ENCODE data around the gene ITGA7.

Gene ITGA7

GRCh38 chr12:55693323-55694187, 14.1 kb downstream of the ITGA7 start:
- Histone ChIP-seq H3K4me3 (ENCODE audit: low read depth in 1 of 2, low read length in 2 of 2) (no peak overlapping the region), H3K36me3 (ENCODE audit: control insufficient read depth in 1 of 2, insufficient read depth in 2 of 2, low read length in 2 of 2) (peaks cover 0 to 6% of the 10 kb centered on the region in 2 donors)

GRCh38 chr12:55692631-55693322, 14.9 kb downstream of the ITGA7 start:
- no peaks in the 10 kb centered on the region for H3K9me3 ChIP-seq (ENCODE audit: control insufficient read depth in 1 of 2, low read length in 2 of 2)
- no peak overlapping the region for H3K9ac ChIP-seq (ENCODE audit: low read depth in 1 of 2, low read length in 2 of 2)
- H3K27ac ChIP-seq (ENCODE audit: low read depth, low read length): no peak overlapping the region
- H3K4me1 ChIP-seq (ENCODE audit: control insufficient read depth in 1 of 2, insufficient read depth in 2 of 2, low read length in 2 of 2): no peaks in the 10 kb centered on the region
- no peaks in the 10 kb centered on the region for H3K27me3 ChIP-seq (ENCODE audit: control insufficient read depth in 1 of 2, insufficient read depth in 2 of 2, low read length in 2 of 2)
- H3K36me3 ChIP-seq (ENCODE audit: control insufficient read depth in 1 of 2, insufficient read depth in 2 of 2, low read length in 2 of 2): peaks cover 0 to 9% of the 10 kb centered on the region in 2 donors
- H3K4me3 ChIP-seq (ENCODE audit: low read depth in 1 of 2, low read length in 2 of 2): no peak overlapping the region

More at GRCh38 chr12:55693323-55694187, 14.1 kb downstream of the ITGA7 start:
- H3K27me3 ChIP-seq (ENCODE audit: control insufficient read depth in 1 of 2, insufficient read depth in 2 of 2, low read length in 2 of 2): no peaks in the 10 kb centered on the region
- H3K9me3 ChIP-seq (ENCODE audit: control insufficient read depth in 1 of 2, low read length in 2 of 2): no peaks in the 10 kb centered on the region
- H3K4me1 ChIP-seq (ENCODE audit: control insufficient read depth in 1 of 2, insufficient read depth in 2 of 2, low read length in 2 of 2): no peaks in the 10 kb centered on the region
- no peak overlapping the region for H3K27ac ChIP-seq (ENCODE audit: low read depth, low read length)
- H3K9ac ChIP-seq (ENCODE audit: low read depth in 1 of 2, low read length in 2 of 2): no peak overlapping the region

- H3K4me1 ChIP-seq (ENCODE audit: control insufficient read depth in 1 of 2, insufficient read depth in 2 of 2, low read length in 2 of 2): no peaks in the 10 kb centered on the region
- H3K9ac ChIP-seq (ENCODE audit: low read depth in 1 of 2, low read length in 2 of 2): no peak overlapping the region
- H3K4me3 ChIP-seq (ENCODE audit: low read depth in 1 of 2, low read length in 2 of 2): no peak overlapping the region
- no peaks in the 10 kb centered on the region for H3K27me3 ChIP-seq (ENCODE audit: control insufficient read depth in 1 of 2, insufficient read depth in 2 of 2, low read length in 2 of 2)
- no peak overlapping the region for H3K27ac ChIP-seq (ENCODE audit: low read depth, low read length)
- no peaks in the 10 kb centered on the region for H3K9me3 ChIP-seq (ENCODE audit: control insufficient read depth in 1 of 2, low read length in 2 of 2)
- peaks cover 0 to 28% of the 10 kb centered on the region in 2 donors for H3K36me3 ChIP-seq (ENCODE audit: control insufficient read depth in 1 of 2, insufficient read depth in 2 of 2, low read length in 2 of 2)
Observed at GRCh38 chr12:55688716-55689655, 18.7 kb downstream of the ITGA7 start.

- Histone ChIP-seq H3K27me3 (ENCODE audit: control insufficient read depth in 1 of 2, insufficient read depth in 2 of 2, low read length in 2 of 2) (no peaks in the 10 kb centered on the region), H3K9me3 (ENCODE audit: control insufficient read depth in 1 of 2, low read length in 2 of 2) (no peaks in the 10 kb centered on the region), H3K27ac (ENCODE audit: low read depth, low read length) (no peak overlapping the region), H3K36me3 (ENCODE audit: control insufficient read depth in 1 of 2, insufficient read depth in 2 of 2, low read length in 2 of 2) (peaks cover 0 to 26% of the 10 kb centered on the region in 2 donors), H3K4me3 (ENCODE audit: low read depth in 1 of 2, low read length in 2 of 2) (no peak overlapping the region), H3K4me1 (ENCODE audit: control insufficient read depth in 1 of 2, insufficient read depth in 2 of 2, low read length in 2 of 2) (peaks cover 3% of the 10 kb centered on the region in 2 donors), H3K9ac (ENCODE audit: low read depth in 1 of 2, low read length in 2 of 2) (no peak overlapping the region)
Observed at GRCh38 chr12:55687746-55688145, 20.0 kb downstream of the ITGA7 start.

- Histone ChIP-seq H3K4me1 (ENCODE audit: control insufficient read depth in 1 of 2, insufficient read depth in 2 of 2, low read length in 2 of 2) (peaks cover 3 to 7% of the 10 kb centered on the region in 2 donors), H3K27me3 (ENCODE audit: control insufficient read depth in 1 of 2, insufficient read depth in 2 of 2, low read length in 2 of 2) (no peaks in the 10 kb centered on the region), H3K9ac (ENCODE audit: low read depth in 1 of 2, low read length in 2 of 2) (no peak overlapping the region), H3K9me3 (ENCODE audit: control insufficient read depth in 1 of 2, low read length in 2 of 2) (no peaks in the 10 kb centered on the region), H3K27ac (ENCODE audit: low read depth, low read length) (no peak overlapping the region), H3K36me3 (ENCODE audit: control insufficient read depth in 1 of 2, insufficient read depth in 2 of 2, low read length in 2 of 2) (peaks cover 0 to 23% of the 10 kb centered on the region in 2 donors), H3K4me3 (ENCODE audit: low read depth in 1 of 2, low read length in 2 of 2) (no peak overlapping the region)
Observed at GRCh38 chr12:55686366-55687010, 21.2 kb downstream of the ITGA7 start.

- H3K9me3 ChIP-seq (ENCODE audit: control insufficient read depth in 1 of 2, low read length in 2 of 2): no peaks in the 10 kb centered on the region
- H3K27me3 ChIP-seq (ENCODE audit: control insufficient read depth in 1 of 2, insufficient read depth in 2 of 2, low read length in 2 of 2): no peaks in the 10 kb centered on the region
- peaks cover 0 to 23% of the 10 kb centered on the region in 2 donors for H3K36me3 ChIP-seq (ENCODE audit: control insufficient read depth in 1 of 2, insufficient read depth in 2 of 2, low read length in 2 of 2)
Observed at GRCh38 chr12:55685671-55686070, 22.0 kb downstream of the ITGA7 start.

GRCh38 chr12:55684761-55685370, 22.8 kb downstream of the ITGA7 start:
- no peaks in the 10 kb centered on the region for H3K9me3 ChIP-seq (ENCODE audit: control insufficient read depth in 1 of 2, low read length in 2 of 2)
- no peak overlapping the region for H3K4me3 ChIP-seq (ENCODE audit: low read depth in 1 of 2, low read length in 2 of 2)
- H3K36me3 ChIP-seq (ENCODE audit: control insufficient read depth in 1 of 2, insufficient read depth in 2 of 2, low read length in 2 of 2): peaks cover 0 to 23% of the 10 kb centered on the region in 2 donors
- H3K27ac ChIP-seq (ENCODE audit: low read depth, low read length): no peak overlapping the region
- H3K9ac ChIP-seq (ENCODE audit: low read depth in 1 of 2, low read length in 2 of 2): no peak overlapping the region
- H3K4me1 ChIP-seq (ENCODE audit: control insufficient read depth in 1 of 2, insufficient read depth in 2 of 2, low read length in 2 of 2): peaks cover 9 to 13% of the 10 kb centered on the region in 2 donors
- H3K27me3 ChIP-seq (ENCODE audit: control insufficient read depth in 1 of 2, insufficient read depth in 2 of 2, low read length in 2 of 2): no peaks in the 10 kb centered on the region

More at GRCh38 chr12:55685671-55686070, 22.0 kb downstream of the ITGA7 start:
- Histone ChIP-seq H3K9ac (ENCODE audit: low read depth in 1 of 2, low read length in 2 of 2) (no peak overlapping the region), H3K27ac (ENCODE audit: low read depth, low read length) (no peak overlapping the region), H3K4me1 (ENCODE audit: control insufficient read depth in 1 of 2, insufficient read depth in 2 of 2, low read length in 2 of 2) (peaks cover 9 to 13% of the 10 kb centered on the region in 2 donors), H3K4me3 (ENCODE audit: low read depth in 1 of 2, low read length in 2 of 2) (no peak overlapping the region)

GRCh38 chr12:55683676-55684075, 24.0 kb downstream of the ITGA7 start:
- H3K4me1 ChIP-seq (ENCODE audit: control insufficient read depth in 1 of 2, insufficient read depth in 2 of 2, low read length in 2 of 2): peaks cover 9 to 13% of the 10 kb centered on the region in 2 donors

More at GRCh38 chr12:55683676-55684075, 24.0 kb downstream of the ITGA7 start:
- Histone ChIP-seq H3K36me3 (ENCODE audit: control insufficient read depth in 1 of 2, insufficient read depth in 2 of 2, low read length in 2 of 2) (peaks cover 0 to 23% of the 10 kb centered on the region in 2 donors), H3K4me3 (ENCODE audit: low read depth in 1 of 2, low read length in 2 of 2) (no peak overlapping the region), H3K9me3 (ENCODE audit: control insufficient read depth in 1 of 2, low read length in 2 of 2) (no peaks in the 10 kb centered on the region), H3K27me3 (ENCODE audit: control insufficient read depth in 1 of 2, insufficient read depth in 2 of 2, low read length in 2 of 2) (no peaks in the 10 kb centered on the region), H3K27ac (ENCODE audit: low read depth, low read length) (no peak overlapping the region), H3K9ac (ENCODE audit: low read depth in 1 of 2, low read length in 2 of 2) (no peak overlapping the region)

Data from duodenal mucosa (tissue), 2 donors.